Pons (tissue), 1 donor: ENCODE measurements around the gene TRIM38.
A peak's percentile ranks its signal among the peaks of the same experiment; 100 is the strongest.
"Not testable (repeated sequence)": the region's sequence is repeated elsewhere in the genome, so short reads cannot be mapped to it uniquely, and the experiment has no call there.

Source experiments
- DNase-seq: peaks from one replicate; pipeline ENCODE4 v3.0.0-alpha.2; 2016; ENCODE audit warnings: low spot score

Gene TRIM38, protein sequence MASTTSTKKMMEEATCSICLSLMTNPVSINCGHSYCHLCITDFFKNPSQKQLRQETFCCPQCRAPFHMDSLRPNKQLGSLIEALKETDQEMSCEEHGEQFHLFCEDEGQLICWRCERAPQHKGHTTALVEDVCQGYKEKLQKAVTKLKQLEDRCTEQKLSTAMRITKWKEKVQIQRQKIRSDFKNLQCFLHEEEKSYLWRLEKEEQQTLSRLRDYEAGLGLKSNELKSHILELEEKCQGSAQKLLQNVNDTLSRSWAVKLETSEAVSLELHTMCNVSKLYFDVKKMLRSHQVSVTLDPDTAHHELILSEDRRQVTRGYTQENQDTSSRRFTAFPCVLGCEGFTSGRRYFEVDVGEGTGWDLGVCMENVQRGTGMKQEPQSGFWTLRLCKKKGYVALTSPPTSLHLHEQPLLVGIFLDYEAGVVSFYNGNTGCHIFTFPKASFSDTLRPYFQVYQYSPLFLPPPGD

DNA sequence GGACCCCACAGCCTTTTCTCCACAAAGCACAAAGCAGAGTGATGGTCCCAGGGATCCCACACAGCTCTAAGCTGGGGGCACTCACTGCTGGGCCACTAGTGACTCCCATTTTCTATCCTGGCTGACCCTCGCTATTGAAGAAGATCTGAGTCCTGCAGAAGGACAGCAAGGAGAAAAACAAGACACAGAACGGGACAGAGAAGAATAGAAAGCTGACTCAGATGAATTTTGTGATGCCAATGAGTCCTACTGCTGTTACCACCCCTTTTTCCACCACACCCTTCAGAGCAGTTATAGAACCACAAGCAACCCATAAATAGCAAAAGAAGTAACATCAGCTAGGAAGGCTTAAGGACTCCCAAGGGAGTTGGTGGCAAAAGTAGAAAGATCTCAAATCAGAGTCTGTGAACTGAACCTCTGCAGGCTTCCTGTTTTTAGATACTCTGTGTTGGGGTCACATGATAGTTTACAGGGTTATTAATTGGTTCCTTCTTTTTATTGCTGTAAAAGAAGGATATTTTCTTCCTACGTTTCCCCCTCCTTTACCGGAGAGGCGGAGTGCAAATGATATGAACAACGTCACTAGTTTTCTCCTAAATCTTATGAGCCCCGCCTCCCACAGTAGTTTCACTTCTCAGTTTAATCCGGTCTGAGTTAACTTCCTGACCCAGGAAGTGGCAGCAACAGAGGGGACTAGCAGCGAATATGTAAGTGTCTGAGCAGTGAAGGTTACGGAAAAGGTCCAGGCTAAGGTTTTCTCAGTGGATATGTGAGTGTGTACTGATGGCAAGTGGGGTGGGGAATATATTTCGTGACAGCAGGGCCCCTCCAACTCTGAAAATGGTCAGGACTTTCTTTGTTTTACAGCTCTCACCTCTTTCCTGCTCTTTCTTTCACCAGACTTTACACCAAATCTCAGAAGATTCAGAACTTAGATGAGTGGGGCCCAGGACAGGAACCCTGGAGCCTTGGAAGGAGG is at the start of gene TRIM38:
Gene TRIM38, plus strand, starts transcription at position 654 of the 979 bp plus-strand sequence. CDS start 3,721 bp downstream, outside the sequence.
- peak; percentile 91 for DNase-seq

DNA sequence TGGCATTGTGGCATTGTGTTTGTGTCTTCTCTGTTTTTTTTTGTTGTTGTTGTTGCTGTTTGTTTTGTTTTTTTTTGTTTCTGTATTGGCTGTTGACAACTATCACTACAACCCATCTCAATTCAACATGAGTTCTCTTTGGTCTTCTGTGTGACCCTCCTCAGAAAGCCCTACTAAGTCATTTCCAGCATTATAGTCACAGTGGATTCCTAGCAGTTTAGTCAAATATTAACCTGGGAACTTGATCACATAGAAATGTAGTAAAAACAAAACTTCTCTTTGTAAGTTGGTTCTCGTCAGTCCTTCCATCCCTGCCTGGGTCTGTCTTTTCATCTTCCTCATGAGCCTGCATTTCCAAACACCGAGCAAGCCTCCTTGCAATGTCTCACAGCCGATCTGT is 48.9 kb upstream of the TRIM38 start:
- DNase-seq, result no peak

DNA sequence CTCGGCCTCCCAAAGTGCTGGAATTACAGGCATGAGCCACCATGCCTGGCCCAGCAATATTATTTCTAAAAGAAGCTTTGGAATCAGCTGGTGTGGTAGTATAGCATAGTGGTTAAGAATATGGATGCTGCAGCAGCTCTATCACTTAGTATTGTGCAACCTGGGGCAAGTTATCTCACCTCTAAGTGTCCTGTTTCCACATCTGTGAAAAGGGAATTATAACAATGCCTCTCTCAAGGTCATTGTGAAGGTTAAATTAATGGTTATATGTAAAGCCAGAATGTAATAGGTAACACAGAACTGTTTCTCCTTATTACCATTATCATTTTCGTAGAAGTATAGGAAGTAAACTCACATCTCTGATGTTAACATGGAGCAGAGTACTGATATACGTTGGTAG is 46.3 kb upstream of the TRIM38 start:
- DNase-seq, result no peak

DNA sequence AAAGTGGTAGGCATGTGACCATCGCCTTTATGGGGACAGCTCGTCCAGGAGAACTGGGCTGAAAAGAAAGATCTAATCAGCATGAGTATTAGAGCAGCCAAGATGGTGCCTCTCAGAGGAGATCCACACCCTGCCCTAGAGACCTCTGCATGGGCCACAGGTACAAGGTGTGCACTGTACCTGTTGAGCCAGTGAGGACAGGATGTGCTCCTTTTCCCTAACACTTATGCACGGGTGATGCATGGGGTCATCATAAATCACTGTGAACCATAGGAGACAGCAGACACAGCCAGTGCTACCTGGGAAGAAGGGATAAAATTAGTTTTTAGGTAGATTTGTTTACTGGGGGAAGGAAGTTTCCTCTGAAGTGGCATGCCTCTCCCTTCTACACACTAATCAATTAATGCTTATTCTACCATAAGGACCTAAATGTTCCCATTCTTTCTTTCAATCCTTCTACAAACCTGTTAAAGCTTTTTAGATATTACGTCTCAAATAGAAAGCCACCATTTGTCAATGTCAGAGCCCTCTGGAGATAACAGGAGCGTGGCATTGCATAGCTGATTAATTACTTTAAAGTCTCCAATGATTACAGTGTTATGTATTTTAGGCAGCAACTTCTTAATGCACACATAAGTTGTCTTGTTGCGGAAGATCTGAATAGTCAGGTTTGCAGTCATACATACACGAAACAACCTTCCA is 45.7 kb upstream of the TRIM38 start:
- no peak for DNase-seq

DNA sequence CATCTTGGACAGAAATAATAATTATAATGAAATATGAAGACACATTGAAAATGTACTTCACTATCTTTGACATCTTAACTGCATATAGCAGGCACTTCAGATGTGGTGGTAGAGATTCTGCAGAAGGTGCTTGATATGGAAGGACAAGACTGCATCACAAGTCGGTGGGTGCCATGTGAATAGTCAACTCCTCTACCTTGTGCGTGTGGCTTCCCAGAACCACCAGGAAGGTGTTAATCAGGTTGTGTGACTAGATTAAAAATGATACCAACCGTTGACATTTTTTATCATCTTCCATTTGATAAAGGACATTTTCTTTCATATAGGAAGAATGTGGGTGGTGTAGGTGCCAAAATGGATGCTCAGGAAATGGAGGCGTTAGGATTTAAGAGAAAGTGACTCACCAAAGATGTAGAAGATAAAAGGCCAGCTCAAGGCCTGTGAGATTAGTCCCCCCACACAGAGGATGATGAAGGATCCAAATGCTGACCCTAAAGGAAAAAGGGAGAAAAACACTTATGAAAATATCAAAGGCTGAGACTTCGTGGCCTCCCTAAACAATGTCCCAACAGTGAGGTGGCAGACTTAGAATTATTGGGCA is 44.4 kb upstream of the TRIM38 start:
- DNase-seq, result no peak

DNA sequence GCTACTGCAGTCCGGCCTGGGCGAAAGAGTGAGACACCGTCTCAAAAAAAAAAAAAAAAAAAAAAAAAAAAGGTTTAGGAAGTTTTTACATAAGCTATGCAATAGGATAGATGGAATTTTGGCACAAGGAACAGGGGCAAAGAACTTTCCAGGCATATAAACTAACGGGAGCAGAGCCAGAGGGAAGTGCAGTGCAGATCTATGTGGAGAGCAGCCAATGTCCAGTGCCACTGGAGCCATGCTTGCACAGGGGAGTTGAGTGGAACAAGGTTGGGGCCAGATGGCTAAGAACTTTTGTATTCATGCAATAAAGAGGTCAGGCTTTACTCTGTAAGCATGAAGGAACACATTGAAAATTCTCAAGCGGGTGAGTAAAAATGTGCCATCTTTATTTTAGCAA is 42.9 kb upstream of the TRIM38 start:
- DNase-seq, result no peak

DNA sequence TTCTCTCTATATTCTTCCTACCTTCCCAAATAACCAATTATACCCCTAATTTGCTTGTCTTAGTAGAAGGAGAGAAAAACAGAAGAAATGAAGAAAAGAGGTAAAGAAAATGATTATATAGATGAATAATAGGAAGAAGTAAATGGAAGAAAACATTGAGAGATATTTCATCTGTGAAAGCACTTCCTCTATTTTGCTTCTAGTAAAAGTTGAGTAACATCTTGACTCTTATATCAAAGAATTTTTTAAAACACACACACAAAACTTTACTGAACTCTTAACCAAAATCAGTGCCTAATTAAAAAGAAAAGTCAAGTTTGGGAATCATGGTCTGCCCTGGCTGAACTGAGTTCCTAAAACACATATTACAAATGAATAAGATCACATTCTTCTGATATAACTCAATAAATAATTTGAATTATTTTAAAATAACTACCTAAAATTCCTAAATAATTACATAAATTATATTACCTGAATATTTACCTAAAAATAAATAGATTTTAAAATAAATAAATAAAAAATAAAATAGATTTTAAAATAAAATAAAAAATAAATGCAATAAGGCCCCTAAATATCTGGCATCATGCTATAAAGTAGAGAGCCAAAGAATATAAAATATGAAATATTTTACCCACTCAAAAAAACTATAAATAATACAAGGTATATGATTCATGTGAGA is 40.9 kb upstream of the TRIM38 start:
- DNase-seq, result no peak

DNA sequence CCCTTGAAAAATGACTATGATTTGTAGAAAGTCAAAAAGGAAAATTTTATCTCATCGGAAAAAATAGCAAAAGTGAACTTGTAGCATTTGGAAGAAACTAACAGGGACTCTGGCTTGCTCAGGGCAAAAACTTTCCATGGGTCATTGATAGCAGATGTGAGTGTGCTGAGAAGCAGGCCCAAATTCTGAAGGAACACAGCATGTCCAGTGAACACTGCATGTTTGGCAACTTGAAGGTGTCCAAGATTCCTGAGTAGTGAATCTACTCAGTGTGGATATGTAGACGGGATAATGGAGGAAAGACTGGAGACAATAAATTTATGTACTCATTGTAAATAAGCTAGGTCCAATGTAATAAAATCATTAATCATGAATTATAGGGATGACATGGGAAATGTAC is 40.3 kb upstream of the TRIM38 start:
- DNase-seq, result no peak

DNA sequence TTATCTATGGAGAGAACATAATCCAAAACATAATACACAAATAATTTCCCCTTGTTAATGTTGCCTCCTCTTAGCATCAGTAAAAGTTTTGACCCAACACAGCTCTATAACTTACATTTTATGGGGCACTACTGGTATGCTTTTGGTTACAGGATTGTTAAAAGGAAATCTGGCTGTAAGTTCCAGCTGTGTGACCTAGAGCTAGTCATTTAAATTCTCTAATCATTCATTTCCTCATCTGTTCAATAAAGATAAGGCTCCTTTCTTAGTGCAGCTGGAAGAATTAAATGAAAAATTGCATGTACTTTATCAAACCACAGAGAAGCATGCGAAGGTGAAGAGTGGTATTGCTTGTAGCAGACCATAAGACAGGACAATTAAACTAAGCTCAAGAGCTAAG is 36.7 kb upstream of the TRIM38 start:
- no peak for DNase-seq

DNA sequence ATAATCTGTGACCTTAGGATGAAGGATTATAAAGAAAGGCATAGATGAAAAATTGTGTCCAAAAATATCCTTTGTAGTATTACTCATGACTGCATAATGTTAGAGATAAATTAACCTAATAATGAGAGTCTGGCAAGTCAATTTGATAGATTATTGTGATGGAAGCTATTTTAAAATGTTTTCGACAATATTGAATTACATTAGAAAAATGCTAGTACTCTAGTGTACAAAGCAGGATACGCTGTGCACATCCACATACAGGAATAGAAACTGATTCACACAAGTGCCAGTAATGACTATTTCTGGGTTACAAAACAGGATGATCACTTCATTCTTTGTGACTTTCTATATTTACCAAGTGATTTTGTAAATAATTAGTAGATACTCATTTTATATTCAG is 35.4 kb upstream of the TRIM38 start:
- no peak for DNase-seq

DNA sequence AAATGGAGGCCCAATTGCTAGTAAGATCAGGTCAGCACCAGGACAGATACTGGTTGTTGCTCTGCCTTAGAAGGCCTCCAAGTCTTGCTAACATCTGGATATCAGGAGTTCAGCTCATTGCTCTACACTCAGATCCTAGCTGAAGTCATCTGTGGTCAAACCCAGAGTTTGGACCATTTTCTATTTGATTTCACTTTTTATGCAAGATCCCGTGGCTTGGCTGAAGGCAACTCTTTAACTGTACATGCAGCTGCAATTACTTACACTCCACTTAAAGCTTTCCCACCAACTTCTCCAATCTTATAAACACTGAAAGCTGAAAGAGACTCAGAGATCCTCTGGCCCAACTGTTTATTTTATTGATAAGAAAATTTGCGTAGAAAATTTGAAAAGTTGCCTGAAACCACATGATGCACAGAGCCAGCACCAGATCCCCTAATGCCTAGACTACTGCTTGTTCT is 34.8 kb upstream of the TRIM38 start:
- no peak for DNase-seq

DNA sequence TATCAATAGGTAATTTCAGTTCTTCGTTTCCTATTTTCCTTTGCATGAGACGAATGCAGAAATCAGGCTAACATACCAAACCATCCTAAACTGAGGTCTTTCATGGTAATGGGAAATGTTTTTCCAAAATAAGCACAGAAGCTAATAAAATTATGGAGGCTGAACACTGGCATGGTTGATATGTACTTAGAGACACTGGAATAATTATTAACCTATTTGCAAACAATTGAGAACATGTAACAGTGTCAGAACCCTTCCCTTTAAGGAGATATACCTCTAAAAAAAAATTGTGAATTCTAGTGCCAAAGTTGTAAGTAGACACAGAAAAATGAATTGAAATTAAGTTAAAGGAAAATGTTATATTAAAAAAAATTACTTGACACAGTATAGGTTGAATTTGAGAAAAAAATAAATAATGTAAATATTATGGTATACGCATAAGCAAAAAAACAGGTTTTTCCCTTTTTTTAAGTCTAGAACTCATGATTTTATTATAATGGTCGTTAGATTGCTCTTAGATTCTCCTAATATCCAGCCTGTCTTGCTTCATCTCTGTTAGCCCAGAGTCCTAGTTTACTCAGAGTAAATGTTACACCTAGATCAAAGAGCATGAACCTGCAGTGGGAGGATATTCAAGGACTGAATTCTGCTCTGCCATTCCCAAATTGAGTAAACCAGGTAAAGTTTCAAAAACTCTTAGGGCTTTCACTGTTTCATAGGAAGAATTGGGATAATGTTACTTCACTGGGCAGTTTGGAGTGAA is 33.9 kb upstream of the TRIM38 start:
- no peak for DNase-seq

DNA sequence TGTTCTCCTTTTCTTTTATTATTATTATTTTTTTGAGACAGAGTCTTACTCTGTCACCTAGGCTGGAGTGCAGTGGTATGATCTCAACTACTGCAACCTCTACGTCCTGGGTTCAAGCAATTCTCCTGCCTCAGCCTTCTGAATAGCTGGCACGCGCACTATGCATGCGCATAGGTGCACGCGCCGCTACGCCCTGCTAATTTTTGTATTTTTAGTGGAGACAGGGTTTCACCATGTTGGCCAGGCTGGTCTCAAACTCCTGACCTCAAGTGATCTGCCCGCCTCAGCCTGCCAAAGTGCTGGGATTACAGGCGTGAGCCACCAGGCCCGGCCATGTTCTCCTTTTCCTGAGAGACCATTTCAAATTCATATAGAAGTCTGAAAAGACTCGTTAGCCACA is 32.8 kb upstream of the TRIM38 start:
- DNase-seq, result not testable (repeated sequence)

DNA sequence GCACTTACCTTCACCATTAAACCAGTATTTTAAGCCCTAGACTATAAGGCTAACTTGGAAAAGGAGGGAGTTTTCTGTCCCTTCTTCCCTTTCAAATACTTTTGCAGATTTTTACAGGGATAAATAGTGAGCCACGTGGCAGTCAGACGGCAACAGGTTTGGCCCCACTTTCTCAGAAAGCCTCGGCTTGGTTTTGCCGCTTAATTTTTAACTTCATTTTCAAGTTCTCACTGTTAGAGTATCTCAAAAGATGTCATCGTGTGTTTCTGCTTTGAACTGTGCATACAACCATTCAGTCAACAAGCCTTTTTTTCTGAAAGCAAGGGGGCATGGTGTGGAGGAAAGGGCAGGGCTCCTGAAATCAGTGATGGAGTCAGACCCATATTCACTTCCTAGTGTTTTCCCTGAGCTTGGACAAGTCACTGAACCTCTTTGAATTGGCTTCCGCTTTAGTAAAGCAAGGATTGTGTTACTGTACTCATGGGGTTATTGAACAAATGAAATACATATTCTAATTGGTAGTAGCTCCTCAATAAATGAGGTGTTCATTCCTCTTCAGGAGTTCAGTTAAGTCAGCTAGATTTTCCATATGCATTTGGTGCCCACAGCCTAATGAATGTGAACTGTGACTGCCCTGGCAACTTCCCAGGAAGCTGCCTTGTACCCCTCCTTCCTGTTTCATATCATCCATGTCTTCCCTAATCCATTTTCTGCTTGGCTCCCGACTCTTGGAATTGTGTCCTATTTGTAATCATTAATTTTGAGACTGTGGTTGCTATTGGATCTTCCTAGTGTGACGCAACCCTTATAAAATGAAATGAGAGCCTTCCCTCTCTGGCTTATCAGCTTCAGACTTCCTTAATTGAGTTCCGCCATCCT is 31.8 kb upstream of the TRIM38 start, which contains the start of gene SLC17A2:
Gene SLC17A2, minus strand, starts transcription at position 160 of the 879 bp plus-strand sequence. CDS start 4,895 bp downstream, outside the sequence.
- DNase-seq, result no peak

DNA sequence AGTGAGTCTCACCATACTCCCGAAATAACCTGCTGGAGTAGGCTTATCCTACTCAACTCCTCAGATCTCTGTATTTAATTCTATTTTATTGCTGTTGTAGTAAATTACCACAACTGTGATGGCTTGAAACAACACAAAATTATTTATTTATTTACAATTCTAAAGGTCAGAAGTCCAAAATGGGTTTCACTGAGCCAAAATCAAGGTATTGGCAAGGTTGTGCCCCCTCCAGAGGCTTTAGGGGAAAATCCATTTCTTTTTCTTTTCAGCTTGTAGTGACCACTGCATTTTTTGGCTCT is 31.2 kb upstream of the TRIM38 start:
- DNase-seq, result no peak

DNA sequence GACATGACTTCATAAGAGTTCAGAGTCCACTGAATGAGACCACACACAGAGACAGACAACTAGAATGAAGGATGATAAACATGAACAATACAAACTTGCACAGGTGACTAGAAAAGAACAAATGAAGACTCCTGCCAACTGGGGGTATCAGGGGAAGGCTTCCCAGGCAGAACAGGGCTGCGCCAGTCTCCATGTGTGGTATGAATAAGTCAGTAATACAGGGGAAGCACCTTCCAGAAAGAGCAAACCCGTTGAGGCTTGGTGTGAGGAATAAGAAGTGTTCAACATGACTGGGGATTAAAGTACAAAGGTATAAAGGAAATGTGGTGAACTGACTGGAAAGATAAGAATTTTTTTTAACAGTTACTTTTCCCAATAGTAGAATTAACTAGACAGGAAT is 28.4 kb upstream of the TRIM38 start:
- no peak for DNase-seq

DNA sequence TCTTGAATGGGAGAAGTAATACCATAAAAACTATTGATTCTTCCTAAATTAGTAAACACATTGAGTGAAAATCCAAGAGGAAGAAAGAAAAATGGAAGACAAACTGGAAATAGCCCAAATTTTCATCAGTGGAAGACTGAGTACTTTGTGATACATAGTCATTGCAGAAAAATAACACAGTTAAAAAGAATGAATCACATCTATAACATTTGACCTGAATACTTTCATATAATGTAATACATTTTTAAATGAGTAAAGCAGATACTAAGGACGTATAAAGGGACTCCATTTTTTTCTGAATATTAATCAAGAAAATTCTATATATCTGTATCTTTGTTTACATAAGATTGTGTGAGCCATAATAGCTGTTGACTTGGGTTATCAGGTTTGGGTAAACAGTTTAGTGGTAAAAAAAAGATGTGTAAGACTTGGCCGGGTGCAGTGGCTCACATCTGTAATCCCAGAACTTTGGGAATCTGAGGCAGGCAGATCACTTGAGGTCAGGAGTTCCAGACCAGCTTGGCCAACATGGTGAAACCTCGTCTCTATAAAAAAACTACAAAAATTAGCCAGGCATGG is 27.8 kb upstream of the TRIM38 start:
- no peak for DNase-seq

DNA sequence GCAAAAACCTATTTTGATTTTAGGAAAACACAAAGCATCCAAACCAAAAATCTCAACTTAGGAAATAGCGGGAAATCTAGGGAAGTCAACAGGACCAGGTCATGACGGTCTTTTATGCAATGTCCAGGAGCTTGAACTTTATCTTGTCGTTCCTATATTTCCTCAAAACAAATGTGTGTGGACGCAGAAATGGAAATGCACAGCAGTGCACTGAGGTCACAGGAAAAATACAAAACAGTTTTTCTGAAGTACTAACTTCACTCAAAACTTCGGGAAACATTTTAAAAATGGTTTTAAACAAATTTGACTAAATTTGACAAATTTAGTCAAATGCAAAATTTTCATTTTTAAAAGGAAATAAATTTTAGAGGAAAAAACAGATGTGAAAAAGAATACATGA is 26.6 kb upstream of the TRIM38 start:
- no peak for DNase-seq

DNA sequence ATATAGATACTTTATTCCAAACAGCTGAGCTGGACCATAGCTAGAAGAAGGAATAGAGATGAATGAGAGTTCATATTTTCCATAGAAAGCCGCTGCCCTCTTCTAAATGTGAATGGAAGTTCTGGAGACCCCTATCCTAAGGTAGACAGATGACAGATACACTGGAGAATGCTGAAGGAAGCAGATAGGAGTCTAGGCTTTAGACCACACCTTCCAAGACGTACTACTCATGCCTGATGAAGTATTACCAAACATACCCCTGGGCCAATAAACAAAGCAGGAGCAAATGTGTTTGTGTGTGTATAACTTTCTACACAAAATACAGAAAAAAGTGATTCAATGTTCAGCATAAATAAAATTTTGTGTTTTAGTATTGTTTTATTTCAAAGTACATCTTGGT is 23.0 kb upstream of the TRIM38 start:
- DNase-seq, result no peak
